Stromal cell of bone marrow (primary cell): ENCODE measurements around the gene NAA25.
A peak's percentile ranks its signal among the peaks of the same experiment; 100 is the strongest.
"Not testable (repeated sequence)": the region's sequence is repeated elsewhere in the genome, so short reads cannot be mapped to it uniquely, and the experiment has no call there.

Experiments
- DNase-seq: peaks from one replicate; pipeline ENCODE4 v3.0.0-alpha.2; 2012; ENCODE audit warnings: low read depth

NAA25 gene

DNA sequence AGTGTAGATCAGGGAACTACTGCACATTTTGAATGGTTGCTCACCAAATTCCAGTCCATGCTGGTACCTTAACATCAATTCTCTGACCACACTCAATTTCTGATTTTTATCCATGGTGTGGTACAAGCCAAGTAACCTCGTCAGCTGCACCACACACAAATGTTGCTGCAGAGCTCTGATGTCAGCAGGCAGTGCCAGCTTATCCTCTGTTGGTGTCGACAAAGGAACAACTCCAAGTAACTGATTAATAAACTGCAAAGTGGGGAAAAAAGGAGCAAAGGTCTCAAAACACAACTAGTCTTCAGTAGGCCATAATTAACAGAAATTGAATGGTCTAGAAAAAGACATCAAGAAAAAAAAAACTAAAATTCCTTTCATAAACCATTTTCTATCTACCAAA, 47.4 kb downstream of the NAA25 start:
- no peak for DNase-seq

DNA sequence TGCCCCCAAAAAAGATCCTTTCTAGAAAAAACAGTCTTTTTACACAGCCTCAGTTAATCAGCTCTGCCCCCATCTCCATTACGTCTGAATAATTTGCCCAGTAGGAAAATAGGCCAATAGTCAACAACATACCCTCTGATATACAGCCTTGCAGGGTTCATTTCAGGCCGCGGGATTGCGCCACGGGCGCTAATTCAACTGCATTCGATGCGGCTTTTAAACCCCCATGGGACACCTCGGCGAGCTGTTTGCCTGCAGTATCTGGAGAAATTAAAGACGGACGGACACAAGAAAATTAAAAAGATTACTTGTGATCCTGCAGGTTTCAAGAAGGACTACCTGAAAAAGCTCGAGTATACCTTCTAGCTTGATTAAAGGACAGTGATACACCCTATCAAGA, 59.2 kb downstream of the NAA25 start:
- DNase-seq: no peak

DNA sequence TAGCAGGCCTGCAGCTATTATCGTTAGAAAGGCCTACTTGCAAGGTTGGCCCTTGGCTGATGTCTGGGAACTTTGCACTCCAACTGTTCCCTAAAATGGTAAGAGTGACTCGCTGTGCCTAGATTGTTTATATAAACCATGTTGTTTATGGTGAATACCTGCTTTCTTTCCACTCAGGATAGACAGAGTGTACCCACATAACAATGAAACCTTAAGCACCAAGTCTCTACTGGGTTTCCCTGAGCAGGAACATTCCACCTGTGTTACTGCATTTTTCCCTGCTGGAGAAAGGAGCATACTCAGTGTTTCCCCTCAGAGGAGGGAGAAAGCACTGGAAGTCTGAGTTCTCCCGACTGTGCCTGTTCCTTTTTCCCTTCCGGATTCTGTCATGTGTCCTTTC, 62.6 kb downstream of the NAA25 start:
- DNase-seq: no peak

DNA sequence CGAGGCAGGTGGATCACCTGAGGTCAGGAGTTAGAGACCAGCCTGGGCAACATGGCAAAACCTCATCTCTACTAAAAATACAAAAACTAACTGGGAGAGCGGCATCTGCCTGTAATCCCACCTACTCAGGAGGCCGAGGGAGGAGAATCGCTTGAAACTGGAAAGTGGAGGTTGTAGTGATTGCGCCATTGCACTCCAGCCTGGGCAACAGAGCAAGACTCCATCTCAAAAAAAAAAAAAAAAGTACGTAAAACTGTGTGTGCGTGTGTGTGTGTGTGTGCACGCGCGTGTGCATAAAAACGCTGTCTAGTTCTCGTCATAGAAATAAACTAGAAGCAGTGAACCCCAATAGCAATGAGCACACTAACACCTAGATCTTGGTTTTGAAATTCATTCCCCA, 72.0 kb downstream of the NAA25 start:
- DNase-seq: not testable (repeated sequence)

DNA sequence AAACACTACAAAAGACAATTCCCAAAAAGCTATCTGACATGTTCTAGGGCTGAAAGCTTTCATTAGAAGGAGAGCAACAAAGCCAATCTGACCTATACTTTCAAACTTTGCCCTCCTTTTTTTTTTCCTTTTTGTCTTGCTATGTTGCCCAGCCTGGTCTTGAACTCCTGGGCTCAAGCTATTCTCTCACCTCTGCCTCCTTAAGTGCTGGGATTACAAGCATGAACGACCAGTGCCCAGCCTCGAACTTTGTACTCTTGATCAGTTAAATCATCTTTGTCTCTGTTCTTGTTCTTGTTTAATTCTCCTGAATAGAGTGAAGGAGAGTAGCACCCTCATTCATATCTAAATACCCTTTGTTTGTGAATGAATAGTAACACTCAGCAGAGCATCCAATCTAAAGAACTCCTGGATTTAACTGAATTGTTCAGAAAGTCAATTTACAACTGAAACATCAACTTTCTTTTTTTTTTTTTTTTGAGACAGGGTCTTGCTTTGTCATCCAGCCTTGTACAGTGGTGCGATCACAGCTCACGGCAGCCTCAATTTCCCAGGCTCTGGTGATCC, 73.3 kb downstream of the NAA25 start:
- DNase-seq: no peak

DNA sequence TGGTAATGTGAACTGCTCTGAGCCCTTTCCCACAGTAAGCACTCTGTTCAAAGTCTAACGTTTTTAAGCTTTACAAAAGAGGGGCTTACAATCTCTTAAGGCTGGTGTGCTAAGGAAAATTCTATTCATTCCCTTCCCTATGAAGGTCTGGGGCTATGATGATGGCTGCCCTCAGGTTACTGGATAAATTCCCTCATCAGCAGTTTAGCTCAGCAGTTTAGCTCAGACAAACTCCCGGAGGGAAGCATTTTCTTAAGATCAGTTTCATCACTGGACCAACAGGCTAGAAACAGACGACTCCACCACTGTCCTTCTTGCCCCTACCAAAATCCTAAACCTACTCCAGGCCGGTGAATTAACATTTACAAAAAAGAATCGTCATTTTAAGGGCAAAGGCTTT, 76.3 kb downstream of the NAA25 start:
- DNase-seq: no peak

DNA sequence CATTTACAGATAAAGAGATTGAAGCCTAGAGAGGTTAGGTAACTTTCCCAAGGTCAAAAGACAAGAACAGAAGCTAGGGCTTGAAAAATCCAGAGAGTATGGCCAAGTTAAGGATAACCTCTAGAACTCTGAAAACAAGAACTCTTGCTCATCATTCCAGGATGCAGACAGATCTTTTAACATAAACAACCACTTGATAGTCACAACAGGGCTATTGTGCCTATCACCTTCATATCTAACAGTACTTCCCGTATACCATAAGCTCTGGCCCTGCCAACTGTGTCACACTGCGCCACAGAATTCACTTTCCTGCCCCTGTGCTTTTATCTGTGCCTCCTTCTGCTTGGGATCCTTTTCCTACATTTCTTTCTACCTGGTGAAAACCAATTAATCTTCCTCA, 77.1 kb downstream of the NAA25 start:
- no peak for DNase-seq

DNA sequence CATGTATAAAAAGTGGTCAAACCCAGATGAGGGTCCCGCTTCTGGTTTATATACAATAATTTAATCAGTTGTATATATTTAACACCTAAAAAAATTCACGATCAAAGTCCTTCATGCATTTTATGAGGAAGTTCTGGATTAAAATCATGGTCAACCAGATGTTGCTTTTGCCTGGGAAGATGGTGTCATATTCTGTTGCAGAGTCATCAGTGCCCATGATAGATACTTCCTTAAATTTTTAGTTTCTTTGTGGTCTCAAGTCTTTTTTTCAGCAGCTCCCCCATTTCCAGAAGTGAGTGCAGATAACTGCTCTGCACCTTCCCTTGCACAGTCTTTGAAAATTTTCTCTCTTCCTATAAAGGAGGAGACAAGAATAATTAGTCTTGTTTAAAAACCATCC, 79.3 kb downstream of the NAA25 start:
- DNase-seq: no peak

DNA sequence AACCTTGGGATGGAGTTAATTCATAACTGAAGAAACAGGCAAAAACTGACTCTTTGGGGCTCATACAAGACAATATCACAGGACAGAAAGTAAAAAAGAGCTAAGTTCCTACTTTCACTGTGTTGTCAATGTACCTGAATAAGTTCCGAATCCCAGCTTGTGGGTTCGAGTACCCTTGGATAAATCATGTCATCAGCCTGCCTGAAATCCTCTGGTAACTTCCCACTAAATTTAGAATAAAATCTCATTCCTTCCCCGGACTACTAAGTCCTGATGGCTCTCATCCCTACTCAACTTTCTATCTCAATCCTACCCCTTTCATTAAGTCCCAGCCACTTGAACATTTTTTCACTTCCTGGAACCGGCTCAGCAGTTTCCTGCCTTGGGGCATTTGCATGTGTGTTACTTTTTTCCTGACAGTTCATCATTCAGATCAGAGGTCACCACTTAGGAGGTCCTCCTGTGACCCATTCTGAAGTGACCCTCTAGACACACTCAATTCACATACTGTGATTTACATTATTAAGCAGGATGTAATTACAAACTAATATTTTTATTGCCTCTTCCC, 82.7 kb downstream of the NAA25 start:
- no peak for DNase-seq

DNA sequence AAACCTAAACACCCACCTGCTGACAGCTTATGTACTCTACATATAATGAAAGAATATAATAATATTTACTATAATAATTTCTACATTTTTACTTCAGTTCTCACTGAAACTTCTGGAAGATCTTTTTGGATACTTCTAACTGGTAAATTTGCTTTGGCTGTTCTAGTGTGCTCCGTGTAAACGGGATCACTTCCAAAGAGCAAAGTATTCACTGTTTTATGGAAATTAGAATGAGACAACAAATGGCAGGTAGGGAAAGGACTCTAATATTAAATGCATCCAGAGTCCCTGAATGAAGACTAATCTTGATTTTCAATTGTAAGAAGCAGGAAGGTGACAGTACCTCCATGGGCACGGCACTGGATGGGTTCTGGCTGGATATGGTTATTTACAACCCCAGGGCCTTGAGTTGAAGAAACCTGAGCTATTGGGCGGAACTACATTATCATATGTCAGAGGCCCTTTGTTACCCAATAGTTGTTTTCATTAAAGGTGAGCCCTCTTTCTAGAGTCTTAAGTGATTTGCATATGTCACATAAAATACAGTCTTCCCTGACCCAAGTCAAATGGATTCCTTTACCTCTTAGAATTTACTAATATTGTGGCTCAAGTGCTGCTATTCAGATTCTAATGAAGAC, 84.7 kb downstream of the NAA25 start:
- DNase-seq: no peak

DNA sequence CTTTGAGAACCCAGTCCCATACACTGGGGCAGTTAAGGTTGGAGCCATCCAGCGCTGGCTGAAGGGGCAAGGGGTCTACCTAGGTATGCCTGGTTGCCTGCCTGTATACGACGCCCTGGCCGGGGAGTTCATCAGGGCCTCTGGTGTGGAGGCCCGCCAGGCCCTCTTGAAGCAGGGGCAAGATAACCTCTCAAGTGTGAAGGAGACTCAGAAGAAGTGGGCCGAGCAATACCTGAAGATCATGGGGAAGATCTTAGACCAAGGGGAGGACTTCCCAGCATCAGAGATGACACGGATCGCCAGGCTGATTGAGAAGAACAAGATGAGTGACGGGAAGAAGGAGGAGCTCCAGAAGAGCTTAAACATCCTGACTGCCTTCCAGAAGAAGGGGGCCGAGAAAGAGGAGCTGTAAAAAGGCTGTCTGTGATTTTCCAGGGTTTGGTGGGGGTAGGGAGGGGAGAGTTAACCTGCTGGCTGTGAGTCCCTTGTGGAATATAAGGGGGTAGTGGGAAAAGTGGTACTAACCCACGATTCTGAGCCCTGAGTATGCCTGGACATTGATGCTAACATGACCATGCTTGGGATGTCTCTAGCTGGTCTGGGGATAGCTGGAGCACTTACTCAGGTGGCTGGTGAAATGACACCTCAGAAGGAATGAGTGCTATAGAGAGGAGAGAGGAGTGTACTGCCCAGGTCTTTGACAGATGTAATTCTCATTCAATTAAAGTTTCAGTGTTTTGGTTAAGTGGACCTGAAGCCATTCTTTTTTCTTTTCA, 86.2 kb downstream of the NAA25 start:
- DNase-seq: no peak

DNA sequence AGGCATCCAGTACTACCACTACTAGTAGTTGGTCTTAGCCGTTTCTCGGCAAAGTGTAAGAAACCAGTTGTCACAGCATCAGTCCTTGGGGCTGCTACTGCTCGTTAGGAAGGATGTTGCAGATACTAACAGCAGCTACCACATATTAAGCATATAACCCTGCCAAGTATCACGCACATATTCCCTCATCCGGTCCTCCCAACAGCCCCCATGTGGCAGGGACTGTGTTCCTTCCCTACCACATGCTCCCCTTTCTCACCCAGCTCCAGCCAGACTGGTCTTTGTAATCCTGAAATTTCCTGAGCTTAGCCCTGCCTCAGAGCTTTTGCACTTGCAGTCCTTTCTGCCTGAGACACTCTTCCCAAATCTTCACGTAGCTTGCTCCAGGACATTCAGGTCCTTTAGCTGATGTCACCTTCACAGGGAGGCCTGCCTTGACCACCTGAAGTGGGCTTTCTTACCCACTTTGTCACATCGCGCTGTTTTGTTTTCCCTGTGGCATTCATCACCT, 87.6 kb downstream of the NAA25 start:
- DNase-seq: no peak

DNA sequence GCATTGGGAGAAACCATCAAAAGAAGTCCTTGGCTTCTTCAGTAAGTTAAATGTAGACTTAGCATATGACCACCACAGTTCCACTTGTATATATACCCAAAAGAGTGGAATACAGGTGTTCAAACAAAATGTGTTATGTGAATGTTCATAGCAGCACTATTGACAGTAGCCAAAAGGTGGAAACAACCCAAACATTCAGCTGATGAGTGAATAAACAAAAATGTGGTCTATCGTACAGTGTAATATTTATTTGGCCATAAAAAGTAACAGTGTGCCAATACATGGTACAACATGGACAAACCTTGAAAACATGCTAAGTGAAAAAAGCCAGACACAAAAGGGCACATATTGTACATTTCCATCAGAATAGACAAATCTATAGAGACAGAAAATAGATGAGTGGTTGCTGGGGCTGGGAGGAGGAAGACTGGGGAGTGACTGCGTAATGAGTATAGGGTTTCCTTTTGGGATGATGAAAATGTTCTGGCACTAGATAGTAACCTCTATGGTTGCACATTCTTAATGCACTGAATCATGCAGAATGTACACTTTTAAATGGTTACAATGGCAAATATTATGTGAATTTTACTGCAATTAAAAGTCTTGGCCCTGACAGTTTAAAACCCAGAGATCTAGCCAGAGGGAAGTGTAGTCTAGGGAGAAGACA, 89.9 kb downstream of the NAA25 start:
- peak; percentile 24 for DNase-seq

DNA sequence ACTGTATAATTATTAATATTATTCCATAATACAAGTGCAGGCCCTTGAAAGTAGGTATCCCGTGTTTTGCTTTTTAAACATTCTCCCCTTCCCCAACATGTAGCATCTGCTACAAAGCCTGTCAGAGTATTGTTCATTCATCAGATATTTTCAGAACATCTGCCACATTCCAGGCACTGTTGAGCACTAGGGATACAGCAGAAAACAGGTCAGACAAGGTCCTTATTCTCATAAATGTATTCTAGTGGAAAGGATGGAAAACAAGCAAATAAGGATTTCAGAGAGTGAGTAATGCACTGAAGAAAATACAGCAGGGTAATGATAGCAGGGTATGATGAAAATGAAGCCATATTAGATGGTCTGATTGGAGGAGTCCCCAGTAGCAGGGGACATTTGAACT, 91.5 kb downstream of the NAA25 start:
- DNase-seq: no peak

DNA sequence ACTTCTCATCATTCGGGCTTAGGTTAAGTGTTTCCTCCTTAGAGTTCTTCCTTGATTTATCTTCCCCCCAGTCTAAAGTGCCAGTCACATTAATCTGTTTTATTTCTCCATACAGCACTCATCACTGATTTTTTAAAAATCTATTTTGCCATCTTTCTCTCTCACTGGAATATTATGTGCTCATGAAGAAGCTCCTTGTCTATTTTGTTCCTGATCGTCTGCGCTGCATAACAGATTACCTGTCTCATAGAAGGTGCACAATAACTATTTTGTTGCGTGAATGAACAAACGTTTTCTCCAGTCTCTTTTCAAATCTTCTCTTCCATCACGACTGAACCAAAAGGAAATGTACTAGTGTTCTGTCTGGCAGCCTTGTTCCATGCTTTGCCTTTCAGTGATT, 92.6 kb downstream of the NAA25 start:
- DNase-seq: no peak

DNA sequence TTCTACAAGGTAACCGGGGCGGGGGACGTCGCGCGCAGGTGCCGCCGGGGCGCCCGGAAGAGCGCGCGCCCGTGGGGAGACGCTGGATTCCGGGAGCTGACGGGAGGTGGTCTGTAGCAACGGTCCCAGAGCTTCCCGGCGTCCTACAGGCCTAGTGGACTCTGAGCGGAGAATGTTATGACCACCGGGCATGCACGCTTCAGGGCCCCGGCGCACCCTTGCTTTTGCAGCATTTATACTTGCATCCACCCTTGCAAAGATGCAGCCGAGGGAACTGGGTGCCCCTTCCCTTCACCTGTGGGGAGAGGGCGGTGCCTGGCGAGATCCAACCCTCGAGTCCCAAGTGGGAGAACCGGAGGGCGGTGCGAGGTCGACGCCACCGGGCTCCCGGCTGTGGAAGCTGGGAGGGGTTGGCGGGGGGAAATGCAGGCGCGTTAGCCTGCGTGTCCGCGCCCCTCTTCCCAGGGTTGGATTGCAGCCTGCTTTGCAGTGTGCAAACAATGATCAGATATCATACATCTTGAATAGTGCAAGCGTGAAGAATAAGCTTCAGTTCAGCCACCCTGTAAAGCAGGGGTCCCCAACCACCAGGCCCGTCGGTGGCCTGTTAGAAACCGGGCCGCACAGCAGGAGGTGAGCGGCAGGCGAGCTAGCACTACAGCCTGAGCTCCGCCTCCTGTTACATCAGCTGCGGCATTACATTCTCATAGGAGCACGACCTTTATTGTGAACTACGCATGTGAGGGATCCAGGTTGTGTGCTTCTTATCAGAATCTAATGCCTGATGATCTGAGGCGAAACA, 94.8 kb downstream of the NAA25 start:
- DNase-seq: peak; percentile 52

DNA sequence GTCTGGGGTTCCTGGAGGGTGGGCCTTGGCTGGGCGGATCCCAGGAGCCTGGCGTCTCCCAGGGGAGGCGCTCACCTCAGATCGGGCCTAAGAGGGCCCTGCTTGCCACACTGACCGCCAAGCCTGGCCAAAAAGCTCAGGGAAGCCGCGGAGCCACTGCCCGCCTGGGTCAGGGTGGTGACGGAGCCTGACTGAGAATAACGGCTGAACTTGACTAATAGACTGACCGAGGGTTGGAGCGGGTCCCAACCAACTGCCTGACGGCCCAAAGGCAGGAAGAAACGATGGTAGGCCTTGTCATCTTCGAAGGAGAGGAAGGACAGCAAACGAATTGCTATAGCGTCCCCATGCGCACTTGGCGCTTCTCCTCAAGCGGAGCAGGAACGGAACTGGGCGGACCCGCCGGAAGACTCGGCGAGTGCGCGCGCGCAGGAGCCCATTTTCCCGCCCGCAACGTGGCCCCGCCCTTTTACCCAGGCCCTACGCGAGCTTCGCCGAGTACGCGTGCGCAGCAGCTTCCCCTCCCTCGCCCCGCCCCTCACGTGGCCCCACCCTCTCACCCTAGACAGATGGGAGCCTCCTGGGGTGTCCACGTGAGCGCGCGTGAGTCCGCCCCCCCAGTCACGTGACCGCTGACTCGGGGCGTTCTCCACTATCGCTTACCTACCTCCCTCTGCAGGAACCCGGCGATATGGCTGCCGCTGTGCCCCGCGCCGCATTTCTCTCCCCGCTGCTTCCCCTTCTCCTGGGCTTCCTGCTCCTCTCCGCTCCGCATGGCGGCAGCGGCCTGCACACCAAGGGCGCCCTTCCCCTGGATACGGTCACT, 95.6 kb downstream of the NAA25 start, which contains the start of the genes ERP29 and TMEM116:
Gene ERP29, plus strand, starts transcription at position 652 of the 826 bp plus-strand sequence. Its CDS starts 40 bp downstream, at position 692.
Gene TMEM116, minus strand, starts transcription at position 391 of the 826 bp plus-strand sequence. CDS start 7,895 bp downstream, outside the sequence.
- DNase-seq: peak; percentile 96

DNA sequence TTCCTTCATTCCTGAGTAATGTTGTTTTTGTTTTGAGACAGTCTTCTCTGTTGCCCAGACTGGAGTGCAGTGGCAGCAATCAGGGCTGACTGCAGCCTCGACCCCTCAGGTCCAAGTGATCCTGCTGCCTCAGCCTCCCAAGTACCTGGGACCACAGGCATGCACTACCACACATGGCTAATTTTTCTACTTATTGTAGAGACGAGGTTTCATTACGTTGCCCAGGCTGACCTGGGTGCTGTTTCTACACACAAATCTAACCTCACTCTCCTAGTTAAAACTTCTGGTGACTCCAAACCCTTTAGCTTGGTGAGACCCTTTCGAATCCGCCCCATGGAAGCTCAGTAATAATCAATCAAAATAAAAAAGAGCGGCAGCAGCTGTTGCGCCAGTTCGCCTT, 96.9 kb downstream of the NAA25 start:
- DNase-seq: no peak

DNA sequence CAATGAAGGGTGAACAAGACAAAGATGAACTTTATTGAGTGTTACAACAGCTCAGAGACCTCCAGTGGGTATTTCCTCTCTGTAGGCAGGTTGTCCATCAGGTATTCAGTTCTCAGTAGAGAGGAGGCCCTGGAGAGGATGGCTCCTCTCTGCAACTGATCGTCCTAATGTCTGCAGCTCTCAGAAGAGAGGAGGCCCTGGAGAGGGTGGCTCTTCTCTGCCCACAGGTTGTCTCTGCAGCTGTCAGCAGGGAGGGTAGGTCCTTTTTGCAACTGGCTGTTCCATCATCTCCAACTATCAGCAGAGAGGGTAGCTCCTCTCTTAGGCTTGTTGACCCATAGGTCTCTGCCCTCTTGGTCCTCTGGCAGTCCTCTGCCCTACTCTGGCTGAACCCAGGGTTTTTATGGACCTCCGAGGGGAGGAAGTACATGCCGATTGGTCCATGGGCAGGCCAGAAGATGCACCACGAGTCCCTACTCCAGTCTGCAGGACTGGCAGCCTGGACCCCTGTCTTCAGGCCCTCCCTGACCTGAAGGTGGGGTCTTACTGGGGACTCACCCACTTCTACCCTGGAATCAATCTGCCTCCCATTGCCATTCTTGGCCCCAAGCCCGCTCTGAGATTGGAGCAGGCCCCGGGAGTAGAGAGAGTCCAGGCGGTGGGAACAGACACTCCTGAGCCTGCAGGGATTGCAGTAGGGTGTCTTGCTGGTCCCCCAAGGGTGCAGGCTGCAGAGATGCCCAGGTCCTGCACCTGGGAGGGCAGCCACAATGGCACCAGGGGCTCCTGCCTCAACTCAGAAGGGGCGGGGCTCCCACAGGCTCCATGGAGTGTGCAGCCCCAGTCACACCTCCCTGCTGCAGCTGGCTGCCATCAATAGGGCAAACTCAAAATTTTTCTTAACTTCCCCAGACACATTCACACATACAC, 97.9 kb downstream of the NAA25 start:
- DNase-seq: no peak
